ENCODE measurements around the gene COX5B.
"Not testable (repeated sequence)": the region's sequence is repeated elsewhere in the genome, so short reads cannot be mapped to it uniquely, and the experiment has no call there.

The COX5B gene

DNA sequence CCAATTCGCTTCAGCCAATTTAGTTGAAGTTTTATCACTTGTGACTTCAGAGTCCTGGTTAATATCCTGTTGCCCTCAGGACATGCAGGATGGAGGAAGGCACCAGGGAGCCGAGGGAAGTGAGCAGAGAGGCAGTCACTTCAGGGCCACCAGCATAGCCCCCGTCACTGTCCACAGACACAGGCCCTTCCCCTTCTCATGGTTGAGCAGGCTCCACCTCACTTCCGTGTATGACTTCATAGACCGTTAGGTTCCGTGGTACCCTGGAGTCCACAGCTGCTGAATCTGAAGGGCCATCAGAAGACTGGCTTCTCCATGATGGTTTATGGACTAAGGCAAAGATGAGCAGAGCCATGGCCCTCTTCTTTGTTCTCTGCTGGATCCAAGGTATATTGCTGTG is 23.6 kb downstream of the COX5B start, which contains the start of gene C2orf92:
TSS of gene C2orf92 (plus strand) at position 266 of the 400 bp plus-strand sequence. CDS start at position 342, 76 bp downstream.
- TF ChIP-seq POLR2A (IDR thresholded peaks at IDR 0.05; ENCODE audit: low read depth, low read length) (no peak), TAF1 (IDR thresholded peaks at IDR 0.05; ENCODE audit: borderline replicate concordance, low read depth, low read length) (no peak), POLR2AphosphoS5 (IDR thresholded peaks at IDR 0.05; ENCODE audit: low read depth, low read length) (no peak)
- FAIRE-seq, result no peak
- DNase-seq (ENCODE audit: insufficient read length), result no peak

DNA sequence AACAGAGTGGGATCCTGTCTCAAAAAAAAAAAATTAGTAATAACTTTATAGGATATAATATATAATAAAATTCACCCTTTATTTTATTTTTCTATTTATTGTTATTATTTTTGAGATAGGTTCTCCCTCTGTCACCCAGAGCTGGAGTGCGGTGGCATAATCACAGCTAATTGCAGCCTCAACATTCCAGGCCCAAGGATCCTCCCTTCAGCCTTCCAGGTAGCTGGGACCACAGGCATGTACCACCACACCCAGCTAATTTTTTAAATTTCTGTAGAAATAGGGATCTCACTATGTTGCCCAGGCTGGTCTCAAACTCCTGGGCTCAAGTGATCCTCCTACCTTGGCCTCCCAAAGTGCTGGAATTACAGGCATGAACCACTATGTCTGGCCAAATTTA is 24.6 kb downstream of the COX5B start:
- FAIRE-seq (no peak), DNase-seq (ENCODE audit: insufficient read length) (no peak)
- TF ChIP-seq POLR2A (IDR thresholded peaks at IDR 0.05; ENCODE audit: low read depth, low read length) (no peak), POLR2AphosphoS5 (IDR thresholded peaks at IDR 0.05; ENCODE audit: low read depth, low read length) (no peak), TAF1 (IDR thresholded peaks at IDR 0.05; ENCODE audit: borderline replicate concordance, low read depth, low read length) (no peak)

DNA sequence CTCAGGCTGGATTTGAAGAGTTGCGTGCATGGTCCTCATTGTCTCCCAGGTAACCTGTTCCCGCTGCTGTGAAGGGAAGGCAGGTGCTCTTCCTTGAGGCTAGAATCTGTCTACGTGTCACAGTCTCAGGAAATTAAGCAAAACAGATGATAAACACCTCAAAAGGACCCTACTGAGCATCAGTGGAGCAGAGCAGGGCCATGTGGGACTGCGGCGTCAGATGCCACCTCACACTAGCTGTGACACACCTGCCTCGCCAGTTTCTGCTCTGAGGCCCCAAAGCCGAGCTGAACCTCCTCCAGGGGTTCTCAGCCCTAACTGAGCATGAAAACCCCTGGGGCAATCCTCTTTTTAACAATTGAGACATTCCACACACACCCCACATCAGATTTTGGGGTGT is 25.7 kb downstream of the COX5B start:
- TF ChIP-seq POLR2A (IDR thresholded peaks at IDR 0.05; ENCODE audit: low read depth, low read length) (no peak), TAF1 (IDR thresholded peaks at IDR 0.05; ENCODE audit: borderline replicate concordance, low read depth, low read length) (no peak), POLR2AphosphoS5 (IDR thresholded peaks at IDR 0.05; ENCODE audit: low read depth, low read length) (no peak)
- DNase-seq (ENCODE audit: insufficient read length) (no peak), FAIRE-seq (no peak)

- FAIRE-seq; DNase-seq (ENCODE audit: insufficient read length): not testable (repeated sequence)
These were observed 26.8 kb downstream of the COX5B start for GRCh38 chr2:97672606-97673140.

DNA sequence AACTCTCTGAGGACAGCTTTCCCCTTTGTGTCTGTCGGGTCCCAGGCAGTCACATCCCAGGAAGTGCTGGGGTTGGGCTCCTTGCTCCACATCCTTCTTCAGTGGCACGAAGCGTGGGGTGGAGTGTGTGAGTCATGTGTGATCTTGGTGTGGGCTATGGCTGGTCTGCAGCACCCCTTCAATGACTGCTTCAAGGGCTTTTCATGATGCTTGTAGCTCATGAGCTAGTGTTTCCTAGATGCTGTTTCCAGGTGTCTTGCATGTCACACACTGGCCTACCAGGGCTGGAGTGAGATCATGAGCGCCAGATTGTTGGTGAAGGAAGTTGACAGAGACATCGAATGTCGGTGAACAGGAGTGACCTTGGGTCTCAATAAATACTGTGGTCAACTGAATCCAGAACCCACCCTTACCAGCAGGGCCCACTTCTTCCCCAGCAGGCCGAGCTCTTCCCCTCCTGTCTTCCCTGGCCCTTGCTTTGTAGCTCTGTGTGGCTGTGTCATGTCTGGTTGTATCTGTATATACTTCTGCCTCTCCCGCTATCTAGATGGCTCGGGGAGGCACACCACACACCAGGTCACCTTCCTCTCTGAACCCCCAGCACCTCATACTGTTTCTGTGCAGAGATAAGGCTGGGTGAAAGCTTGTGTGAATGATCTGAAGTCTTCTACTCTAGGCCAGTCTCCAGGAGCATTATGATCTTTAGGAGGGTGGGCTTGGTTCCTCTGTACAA is 27.5 kb downstream of the COX5B start:
- no peak for FAIRE-seq

DNA sequence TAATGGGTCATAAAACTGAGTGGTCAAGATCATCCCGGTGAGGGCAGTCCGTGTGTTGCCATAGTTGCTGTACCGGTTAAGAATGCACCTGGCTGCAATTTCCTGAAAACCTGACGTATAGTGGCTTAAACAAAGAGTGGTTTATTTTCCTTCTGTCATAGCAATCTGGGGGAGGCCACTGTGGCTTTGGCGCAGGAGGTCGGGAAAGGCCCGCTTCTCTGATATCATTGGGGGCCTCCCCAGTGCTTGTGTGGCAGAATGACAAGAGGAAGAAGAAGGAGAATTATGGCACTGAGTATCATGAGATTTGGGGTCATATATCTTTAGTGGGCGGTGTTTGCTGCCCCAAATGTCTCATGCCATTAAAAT is 28.0 kb downstream of the COX5B start:
- FAIRE-seq (no peak), DNase-seq (ENCODE audit: insufficient read length) (no peak)
- TF ChIP-seq POLR2A (IDR thresholded peaks at IDR 0.05; ENCODE audit: low read depth, low read length), result no peak
- no peak for TF ChIP-seq TAF1 (IDR thresholded peaks at IDR 0.05; ENCODE audit: borderline replicate concordance, low read depth, low read length)
- no peak for TF ChIP-seq POLR2AphosphoS5 (IDR thresholded peaks at IDR 0.05; ENCODE audit: low read depth, low read length)

More for the DNA sequence above, 27.5 kb downstream of the COX5B start:
- TF ChIP-seq POLR2AphosphoS5 (IDR thresholded peaks at IDR 0.05; ENCODE audit: low read depth, low read length) (no peak), TAF1 (IDR thresholded peaks at IDR 0.05; ENCODE audit: borderline replicate concordance, low read depth, low read length) (no peak)
- no peak for DNase-seq (ENCODE audit: insufficient read length)

- TF ChIP-seq POLR2AphosphoS5 (IDR thresholded peaks at IDR 0.05; ENCODE audit: low read depth, low read length) (no peak), TAF1 (IDR thresholded peaks at IDR 0.05; ENCODE audit: borderline replicate concordance, low read depth, low read length) (no peak), POLR2A (IDR thresholded peaks at IDR 0.05; ENCODE audit: low read depth, low read length) (no peak)
- FAIRE-seq, result no peak
- no peak for DNase-seq (ENCODE audit: insufficient read length)
These were observed 29.7 kb downstream of the COX5B start for GRCh38 chr2:97675430-97676113.

DNA sequence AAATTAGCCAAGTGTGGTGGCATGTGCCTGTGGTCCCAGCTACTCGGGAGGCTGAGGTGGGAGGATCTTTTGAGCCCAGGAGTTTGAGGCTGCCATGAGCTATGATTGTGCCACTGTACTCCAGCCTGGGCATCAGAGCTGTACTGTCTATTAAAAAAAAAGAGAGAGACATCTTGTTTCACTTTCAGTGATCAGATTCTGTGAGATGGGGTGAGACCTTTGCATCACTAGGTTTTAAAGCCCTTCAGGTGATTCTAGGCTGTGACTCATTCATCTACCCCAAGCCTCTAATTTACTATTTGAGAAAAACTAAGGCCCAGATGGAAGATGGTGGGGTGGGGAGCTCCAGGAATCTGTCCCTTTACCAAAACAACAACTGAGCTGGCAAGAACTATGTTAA is 30.8 kb downstream of the COX5B start:
- FAIRE-seq, result no peak
- TF ChIP-seq TAF1 (IDR thresholded peaks at IDR 0.05; ENCODE audit: borderline replicate concordance, low read depth, low read length) (no peak), POLR2AphosphoS5 (IDR thresholded peaks at IDR 0.05; ENCODE audit: low read depth, low read length) (no peak), POLR2A (IDR thresholded peaks at IDR 0.05; ENCODE audit: low read depth, low read length) (no peak)
- no peak for DNase-seq (ENCODE audit: insufficient read length)

GRCh38 chr2:97677480-97677879 is 31.6 kb downstream of the COX5B start:
- DNase-seq (ENCODE audit: insufficient read length) (no peak), FAIRE-seq (no peak)
- TF ChIP-seq POLR2AphosphoS5 (IDR thresholded peaks at IDR 0.05; ENCODE audit: low read depth, low read length) (no peak), TAF1 (IDR thresholded peaks at IDR 0.05; ENCODE audit: borderline replicate concordance, low read depth, low read length) (no peak), POLR2A (IDR thresholded peaks at IDR 0.05; ENCODE audit: low read depth, low read length) (no peak)

DNA sequence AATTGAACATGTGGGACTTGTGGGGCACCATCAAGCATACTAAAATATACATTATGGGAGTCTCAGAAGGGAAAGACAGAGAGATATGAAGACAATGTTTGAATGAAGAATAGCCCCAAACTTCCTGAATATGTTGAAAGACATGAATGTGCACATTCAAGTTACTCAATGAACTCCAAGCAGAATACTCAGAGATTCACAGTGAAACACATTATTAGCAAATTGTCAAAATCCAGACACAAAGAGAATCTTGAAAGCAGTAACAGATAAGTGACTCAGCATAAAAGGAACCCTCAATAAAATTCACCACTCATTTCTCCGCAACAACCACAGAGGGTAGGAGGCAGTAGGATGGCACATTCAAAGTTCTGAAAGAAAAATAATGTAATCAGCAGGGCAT is 32.4 kb downstream of the COX5B start:
- FAIRE-seq (no peak), DNase-seq (ENCODE audit: insufficient read length) (no peak)
- TF ChIP-seq TAF1 (IDR thresholded peaks at IDR 0.05; ENCODE audit: borderline replicate concordance, low read depth, low read length) (no peak), POLR2A (IDR thresholded peaks at IDR 0.05; ENCODE audit: low read depth, low read length) (no peak), POLR2AphosphoS5 (IDR thresholded peaks at IDR 0.05; ENCODE audit: low read depth, low read length) (no peak)

DNA sequence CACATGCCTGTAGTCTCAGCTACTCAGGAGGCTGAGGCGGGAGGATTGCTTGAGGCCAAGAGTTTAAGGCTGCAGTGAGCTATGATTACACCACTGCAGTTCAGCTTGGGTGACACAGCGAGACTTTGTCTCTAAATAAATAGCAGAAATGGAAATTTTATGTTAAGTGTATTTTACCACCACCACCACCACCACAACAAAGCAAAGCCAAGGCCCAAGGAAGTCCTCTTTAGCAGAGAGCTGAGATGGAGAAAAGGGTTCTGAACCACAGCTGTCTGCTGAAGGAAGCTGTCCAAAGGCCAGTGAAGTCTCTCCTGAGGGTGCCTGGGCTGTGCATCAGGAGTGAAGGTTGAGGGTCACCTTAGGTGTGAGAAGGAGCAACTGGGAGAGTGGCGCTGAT is 41.4 kb downstream of the COX5B start:
- not testable (repeated sequence) for FAIRE-seq; DNase-seq (ENCODE audit: insufficient read length)

GRCh38 chr2:97688062-97688827 is 42.4 kb downstream of the COX5B start:
- DNase-seq (ENCODE audit: insufficient read length) (no peak), FAIRE-seq (peak; percentile 5)
- no peak for TF ChIP-seq POLR2A (IDR thresholded peaks at IDR 0.05; ENCODE audit: low read depth, low read length)
- TF ChIP-seq TAF1 (IDR thresholded peaks at IDR 0.05; ENCODE audit: borderline replicate concordance, low read depth, low read length), result no peak
- no peak for TF ChIP-seq POLR2AphosphoS5 (IDR thresholded peaks at IDR 0.05; ENCODE audit: low read depth, low read length)

Measured in GM12892 (cell line).